Tibial nerve (tissue), 4 donors: ENCODE data around the gene MTA3. TPM values are rescaled to one million over a fixed set of nuclear protein-coding genes. Genes with fewer than 3 reads are reported as not detected.

Experiments used
- DNase-seq, 2 donors: peaks; one replicate each; pipeline ENCODE4 v3.0.0-alpha.2; 2019; ENCODE audit warnings: low spot score in 2 of 2
- H3K27ac ChIP-seq, 4 donors: fragments of 200-600 bp; sonication (generic) in 3 of 4; one replicate each; pipeline ENCODE4 v1.5.1; 2017 to 2019; ENCODE audit warnings: mild to moderate bottlenecking in 1 of 4
- H3K27me3 ChIP-seq, 2 donors: fragments of 200-600 bp; sonication (generic) in 1 of 2; one replicate each; pipeline versions ENCODE4 v1.5.1 to v1.6.0; 2017 to 2019
- H3K36me3 ChIP-seq, 3 donors: fragments of 200-600 bp; sonication (generic); one replicate each; pipeline ENCODE4 v1.5.1; 2018 to 2019
- H3K4me1 ChIP-seq, 4 donors: fragments of 200-600 bp; sonication (generic) in 3 of 4; one replicate each; pipeline ENCODE4 v1.5.1; 2017 to 2019
- H3K4me3 ChIP-seq, 4 donors: fragments of 200-600 bp; sonication (generic) in 3 of 4; one replicate each; pipeline ENCODE4 v1.5.1; 2017 to 2019; ENCODE audit warnings: mild to moderate bottlenecking in 1 of 4, moderate library complexity in 1 of 4
- H3K9me3 ChIP-seq, 4 donors: fragments of 200-600 bp; sonication (generic) in 3 of 4; one replicate each; pipeline ENCODE4 v1.5.1; 2017 to 2019
- EP300 ChIP-seq, 2 donors: sonication (generic); formaldehyde crosslinking; IDR thresholded peaks; one replicate each; pipeline ENCODE4 v1.6.1; 2017; ENCODE audit warnings: antibody characterized with exemption in 2 of 2, mild to moderate bottlenecking in 1 of 2
- POLR2A ChIP-seq, 2 donors: fragments of 450-650 bp; IDR thresholded peaks; one replicate each; pipeline ENCODE4 v1.6.1; 2017; ENCODE audit warnings: antibody characterized with exemption in 2 of 2, mild to moderate bottlenecking in 2 of 2, moderate library complexity in 2 of 2
- WGBS, 2 donors: methylation state at CpG; one replicate each; pipeline ENCODE4 v1.1.5; 2018; 5-methylcytosine and 5-hydroxymethylcytosine counted together
- total RNA-seq, 4 donors: library from RNA; depleted of rRNA; stranded (reverse); fragments of >200 nt; gene quantifications; one replicate each; pipeline ENCODE4 v1.1.0, GENCODE V29; 2016
- TF ChIP-seq, protein P1 (sequence below), 5 experiments: fragments of 200-600 bp in 3 of 5; fragments of 450-650 bp in 2 of 5; sonication (generic) in 3 of 5; IDR thresholded peaks; one replicate each; pipeline ENCODE4 v1.5.1; 2016 to 2019; ENCODE audit warnings: antibody characterized with exemption in 5 of 5, mild to moderate bottlenecking in 3 of 5, moderate library complexity in 2 of 5

MTA3 gene
- 10 to 100 TPM; 33.1 to 47.0 (median 42.5) TPM for total RNA-seq

DNA sequence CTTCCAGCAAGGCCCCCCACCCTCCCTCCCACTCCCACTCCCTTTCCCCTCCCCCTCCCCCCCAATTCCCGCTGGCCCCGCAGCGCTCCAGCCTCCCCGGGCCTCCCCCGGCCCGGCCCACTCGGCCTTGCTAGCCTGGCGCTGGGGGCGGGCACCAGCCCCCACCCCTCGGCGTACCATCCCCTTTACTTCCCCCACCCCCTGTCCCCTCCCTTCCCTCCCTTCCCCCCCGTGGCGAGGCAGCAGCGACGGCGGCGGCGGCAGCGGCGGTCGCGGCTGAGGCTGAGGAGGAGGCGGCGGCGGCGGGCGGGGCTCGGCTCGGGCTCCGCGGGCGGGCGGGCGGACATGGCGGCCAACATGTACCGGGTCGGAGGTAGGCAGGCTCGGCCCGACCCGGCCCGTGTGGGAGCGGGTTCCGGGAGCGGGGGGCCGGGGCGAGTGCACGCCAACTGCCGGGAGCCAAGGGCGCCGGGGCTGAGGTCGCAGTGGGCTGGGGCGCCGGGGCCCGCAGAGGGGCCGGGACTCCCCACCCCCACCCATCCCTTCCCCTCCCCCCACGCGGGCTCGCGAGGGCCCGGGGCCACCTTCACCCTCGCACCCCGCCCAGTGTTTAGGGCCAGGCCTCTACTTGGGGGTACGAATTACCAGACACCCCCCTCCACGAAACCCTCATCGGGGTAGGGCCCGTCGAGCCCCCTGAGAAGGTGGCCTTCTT lies at the start of gene MTA3:
Gene MTA3, plus strand, starts transcription at position 232 of the 715 bp plus-strand sequence. Its CDS starts 114 bp downstream, at position 346.
- H3K4me3 ChIP-seq, result peak within 1 kb of the TSS; percentile 61 to 83 (median 72)
- 0 to 2% methylated on average over 13 to 14 of the region's 67 CpGs for WGBS, 2 donors
- H3K27me3 ChIP-seq, result no peaks in the 10 kb centered on the region
- H3K36me3 ChIP-seq, result peaks cover 0 to 26% (median 0%) of the 10 kb centered on the region in 3 donors
- peak in 1 of 2 donors; percentile 7 for TF ChIP-seq POLR2A (IDR thresholded peaks at IDR 0.05)
- TF ChIP-seq, protein P1, sequence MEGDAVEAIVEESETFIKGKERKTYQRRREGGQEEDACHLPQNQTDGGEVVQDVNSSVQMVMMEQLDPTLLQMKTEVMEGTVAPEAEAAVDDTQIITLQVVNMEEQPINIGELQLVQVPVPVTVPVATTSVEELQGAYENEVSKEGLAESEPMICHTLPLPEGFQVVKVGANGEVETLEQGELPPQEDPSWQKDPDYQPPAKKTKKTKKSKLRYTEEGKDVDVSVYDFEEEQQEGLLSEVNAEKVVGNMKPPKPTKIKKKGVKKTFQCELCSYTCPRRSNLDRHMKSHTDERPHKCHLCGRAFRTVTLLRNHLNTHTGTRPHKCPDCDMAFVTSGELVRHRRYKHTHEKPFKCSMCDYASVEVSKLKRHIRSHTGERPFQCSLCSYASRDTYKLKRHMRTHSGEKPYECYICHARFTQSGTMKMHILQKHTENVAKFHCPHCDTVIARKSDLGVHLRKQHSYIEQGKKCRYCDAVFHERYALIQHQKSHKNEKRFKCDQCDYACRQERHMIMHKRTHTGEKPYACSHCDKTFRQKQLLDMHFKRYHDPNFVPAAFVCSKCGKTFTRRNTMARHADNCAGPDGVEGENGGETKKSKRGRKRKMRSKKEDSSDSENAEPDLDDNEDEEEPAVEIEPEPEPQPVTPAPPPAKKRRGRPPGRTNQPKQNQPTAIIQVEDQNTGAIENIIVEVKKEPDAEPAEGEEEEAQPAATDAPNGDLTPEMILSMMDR (IDR thresholded peaks at IDR 0.05), result no peak
- no peaks in the 10 kb centered on the region for H3K9me3 ChIP-seq
- peak within 1 kb of the TSS; percentile 72 to 95 (median 92) for H3K27ac ChIP-seq
- DNase-seq, result peak; percentile 30 to 35
- H3K4me1 ChIP-seq, result peaks cover 0 to 35% (median 12%) of the 10 kb centered on the region in 4 donors

DNA sequence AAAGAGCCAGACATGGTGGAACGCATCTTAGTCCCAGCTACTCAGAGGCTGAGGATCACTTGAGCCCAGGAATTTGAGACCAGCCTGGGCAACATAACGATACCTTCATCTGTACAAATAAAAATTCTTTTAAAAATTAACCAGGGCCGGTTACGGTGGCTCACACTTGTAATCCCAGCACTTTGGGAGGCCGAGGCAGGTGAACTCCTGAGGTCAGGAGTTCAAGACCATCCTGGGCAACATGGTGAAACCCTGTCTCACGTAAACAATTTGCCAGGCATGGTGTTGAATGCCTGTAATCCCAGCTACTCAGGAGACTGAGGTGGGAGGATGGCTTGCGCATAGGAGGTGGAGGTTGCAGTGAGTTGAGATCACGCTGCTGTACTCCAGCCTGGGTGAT lies 48.8 kb upstream of the MTA3 start:
- 92 to 94% methylated on average over 8 of the region's 8 CpGs for WGBS, 2 donors
- H3K27ac ChIP-seq, result no peak overlapping the region

DNA sequence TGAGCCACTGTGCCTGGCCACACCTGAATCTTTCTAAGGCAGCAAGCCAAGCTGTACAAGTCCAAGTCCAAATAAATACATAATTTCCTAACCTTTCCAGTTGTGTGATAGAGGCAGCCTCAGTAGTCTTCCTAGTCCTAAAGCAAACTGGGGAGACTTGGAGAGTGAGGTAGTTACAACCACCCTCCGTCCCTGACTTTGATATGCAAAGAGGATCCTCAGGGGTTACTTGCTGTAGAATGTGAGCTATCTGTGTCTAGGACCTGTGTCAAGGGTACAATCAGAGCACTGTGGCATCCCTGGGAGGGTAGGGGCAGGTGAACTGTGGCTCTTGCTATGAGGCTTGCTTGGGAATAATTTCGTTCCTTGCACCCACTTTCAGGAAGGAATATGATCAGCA lies 46.4 kb upstream of the MTA3 start:
- no peaks in the 10 kb centered on the region for H3K36me3 ChIP-seq
- H3K27me3 ChIP-seq, result no peaks in the 10 kb centered on the region
- H3K9me3 ChIP-seq, result no peaks in the 10 kb centered on the region
- no peak overlapping the region for H3K4me3 ChIP-seq
- H3K4me1 ChIP-seq, result no peaks in the 10 kb centered on the region
- WGBS, 2 donors, result 50 to 60% methylated on average over 2 of the region's 2 CpGs
- no peak for DNase-seq
- no peak overlapping the region for H3K27ac ChIP-seq
- TF ChIP-seq POLR2A (IDR thresholded peaks at IDR 0.05) (no peak), EP300 (IDR thresholded peaks at IDR 0.05) (no peak)
- TF ChIP-seq, protein P1 (IDR thresholded peaks at IDR 0.05), result no peak

More for the DNA sequence above, 48.8 kb upstream of the MTA3 start:
- no peak overlapping the region for H3K4me3 ChIP-seq
- H3K27me3 ChIP-seq, result no peaks in the 10 kb centered on the region
- DNase-seq, result no peak
- no peak for TF ChIP-seq EP300 (IDR thresholded peaks at IDR 0.05)
- TF ChIP-seq, protein P1 (IDR thresholded peaks at IDR 0.05), result no peak
- TF ChIP-seq POLR2A (IDR thresholded peaks at IDR 0.05), result no peak
- H3K9me3 ChIP-seq, result no peaks in the 10 kb centered on the region
- H3K4me1 ChIP-seq, result no peaks in the 10 kb centered on the region
- no peaks in the 10 kb centered on the region for H3K36me3 ChIP-seq

DNA sequence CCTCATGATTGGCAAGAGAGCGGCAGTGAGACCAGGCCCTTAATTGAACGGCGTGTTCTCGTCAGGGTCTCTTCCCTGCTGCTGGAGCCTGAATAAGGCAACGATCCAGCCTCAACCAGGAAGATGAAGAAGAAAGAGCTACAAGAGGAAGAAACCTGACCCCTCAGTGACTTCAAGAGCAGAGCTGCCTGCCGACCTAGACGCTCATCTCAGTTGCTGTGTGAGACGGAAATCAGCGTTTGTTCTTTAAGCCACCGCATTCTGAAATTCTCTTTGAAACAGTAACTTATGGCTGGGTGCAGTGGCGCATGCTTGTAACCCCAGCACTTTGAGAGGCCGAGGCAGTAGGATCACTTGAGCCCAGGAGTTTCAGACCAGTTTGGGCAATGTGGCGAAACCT lies 45.1 kb upstream of the MTA3 start:
- WGBS, 2 donors, result 65 to 67% methylated on average over 13 of the region's 13 CpGs
- no peak for DNase-seq
- H3K27me3 ChIP-seq, result no peaks in the 10 kb centered on the region
- no peak for TF ChIP-seq EP300 (IDR thresholded peaks at IDR 0.05)
- TF ChIP-seq POLR2A (IDR thresholded peaks at IDR 0.05), result no peak
- TF ChIP-seq, protein P1 (IDR thresholded peaks at IDR 0.05), result no peak
- H3K36me3 ChIP-seq, result no peaks in the 10 kb centered on the region
- no peaks in the 10 kb centered on the region for H3K4me1 ChIP-seq
- H3K9me3 ChIP-seq, result no peaks in the 10 kb centered on the region
- H3K4me3 ChIP-seq, result no peak overlapping the region
- H3K27ac ChIP-seq, result no peak overlapping the region

DNA sequence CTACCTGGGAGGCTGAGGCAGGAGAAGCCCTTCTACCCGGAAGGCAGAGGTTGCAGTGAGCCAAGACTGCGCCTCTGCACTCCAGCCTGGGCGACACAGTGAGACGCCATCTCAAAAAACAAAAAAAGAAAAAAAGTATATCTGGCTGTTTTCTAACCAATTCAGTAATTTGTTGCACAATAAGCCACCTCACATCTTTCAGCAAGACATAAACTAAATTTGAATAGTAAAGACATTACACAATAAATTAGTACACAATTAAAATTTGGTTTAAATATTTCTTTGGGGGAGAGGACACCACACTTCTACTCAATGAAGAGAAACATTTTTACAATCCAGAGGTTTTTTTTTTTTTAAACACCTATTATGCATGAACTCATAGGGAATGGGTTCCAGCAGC lies 36.0 kb upstream of the MTA3 start:
- no peaks in the 10 kb centered on the region for H3K4me1 ChIP-seq
- WGBS, 2 donors, result 91 to 95% methylated on average over 4 of the region's 4 CpGs

More for the DNA sequence above, 36.0 kb upstream of the MTA3 start:
- Histone ChIP-seq H3K27ac (no peak overlapping the region), H3K4me3 (no peak overlapping the region), H3K36me3 (no peaks in the 10 kb centered on the region), H3K9me3 (no peaks in the 10 kb centered on the region), H3K27me3 (no peaks in the 10 kb centered on the region)
- TF ChIP-seq, protein P1 (IDR thresholded peaks at IDR 0.05), result no peak
- TF ChIP-seq POLR2A (IDR thresholded peaks at IDR 0.05), result no peak
- no peak for TF ChIP-seq EP300 (IDR thresholded peaks at IDR 0.05)
- DNase-seq, result no peak
